Stimulated activated CD8-positive, alpha-beta memory T cell treated with anti-CD3 and anti-CD28 coated beads, Interleukin-12 subunit alpha, Interleukin-12 subunit beta, amount 100 ng/mL, for 24 hours (primary cell): ENCODE measurements around the gene LYPLAL1.
"Not testable (repeated sequence)": the region's sequence is repeated elsewhere in the genome, so short reads cannot be mapped to it uniquely, and the experiment has no call there.

Source experiments
- DNase-seq: peaks from one replicate; pipeline ENCODE4 v3.0.0-alpha.2; 2020; ENCODE audit errors: extremely low read depth

The LYPLAL1 gene

DNA sequence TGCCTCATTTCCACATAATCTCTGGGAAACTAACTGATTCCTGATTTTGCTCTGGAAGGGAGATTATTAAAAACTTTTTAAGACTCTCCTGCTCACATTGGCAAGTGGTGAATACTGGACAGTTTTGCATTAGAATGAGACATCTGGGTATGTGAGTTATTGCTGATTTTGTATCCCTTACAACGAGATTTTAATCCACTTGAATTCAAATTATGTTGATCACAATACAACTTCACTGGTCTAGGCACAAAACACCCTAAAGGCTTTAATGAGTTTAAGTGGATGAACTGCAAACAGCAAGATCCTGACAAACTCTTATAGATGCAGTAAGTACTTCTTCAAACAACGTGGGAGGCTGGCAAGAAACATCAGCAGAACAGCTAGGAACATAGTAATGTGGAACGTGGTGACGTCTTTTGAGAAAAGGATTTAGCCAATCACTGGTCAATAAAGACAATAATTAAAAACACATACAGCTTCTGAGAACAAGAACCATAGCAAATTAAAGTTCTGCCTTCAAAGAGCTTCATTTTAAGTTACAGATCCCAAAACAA is 10.2 kb upstream of the LYPLAL1 start:
- no peak for DNase-seq

DNA sequence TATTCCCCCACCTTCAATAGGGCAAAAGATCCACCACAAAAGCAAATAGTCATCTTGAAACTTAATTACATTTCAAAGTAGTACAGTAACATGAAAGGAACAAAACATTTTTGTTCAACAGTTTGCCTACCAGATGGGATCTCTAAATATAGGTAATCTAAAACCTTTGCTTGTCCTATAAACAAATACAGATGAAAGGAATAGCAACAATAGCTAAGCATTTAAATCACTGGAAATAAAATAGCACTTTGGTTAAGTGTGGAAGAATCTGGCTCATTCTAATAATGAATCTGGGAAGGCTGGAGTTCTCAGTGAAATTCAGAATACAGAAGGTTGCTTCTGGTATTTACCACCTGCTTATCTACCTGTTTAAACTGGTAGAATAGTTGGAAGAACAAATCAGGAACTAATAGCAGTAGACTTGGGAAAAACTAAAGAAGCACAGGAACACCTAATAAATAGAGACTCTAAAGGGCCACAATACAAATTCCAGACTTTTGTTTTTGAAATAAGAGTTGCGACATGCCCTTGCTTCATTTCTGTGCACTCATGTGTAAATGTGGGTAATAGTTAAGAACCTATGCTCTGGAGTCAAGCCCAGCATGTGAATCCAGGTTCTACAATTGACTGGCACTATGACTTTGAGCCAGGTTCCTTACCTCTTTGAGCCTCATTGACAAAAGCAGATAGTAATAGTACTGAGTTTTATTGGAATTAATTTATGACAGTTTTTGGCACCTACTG is 2.3 kb upstream of the LYPLAL1 start:
- DNase-seq, result no peak

DNA sequence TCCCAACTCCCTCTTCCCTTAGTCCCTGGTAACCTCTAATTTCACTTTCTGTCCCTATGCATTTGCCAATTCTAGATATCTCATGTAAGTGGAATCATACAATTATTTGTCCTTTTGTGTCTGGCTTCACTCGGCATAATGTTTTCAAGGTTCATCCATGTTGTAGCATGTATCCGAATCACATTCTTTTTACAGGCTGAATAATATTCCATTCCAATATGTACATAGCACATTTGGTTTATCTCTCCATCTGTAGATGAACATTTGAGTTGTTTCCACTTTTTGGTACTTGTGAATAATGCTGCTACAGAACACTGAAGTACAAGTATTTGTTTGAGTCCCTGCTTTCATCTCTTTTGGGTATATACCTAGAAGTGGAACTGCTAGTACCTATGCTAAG is 857 bp upstream of the LYPLAL1 start:
- no peak for DNase-seq

DNA sequence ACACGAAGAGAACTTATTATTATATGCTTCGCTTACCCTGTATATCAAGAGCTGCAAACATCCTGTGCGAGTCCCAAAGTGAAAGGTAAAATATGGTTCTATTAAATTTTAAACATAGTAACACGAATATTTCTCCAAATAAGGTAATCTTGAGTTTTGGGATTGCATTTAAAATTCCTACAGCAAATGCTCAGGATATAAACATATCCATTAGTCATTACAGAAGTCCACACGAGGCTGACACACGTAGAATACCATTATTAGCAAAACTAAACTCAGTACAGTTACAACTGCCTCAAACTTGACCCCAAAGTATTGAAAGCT is 282 bp upstream of the LYPLAL1 start:
- DNase-seq, result no peak

DNA sequence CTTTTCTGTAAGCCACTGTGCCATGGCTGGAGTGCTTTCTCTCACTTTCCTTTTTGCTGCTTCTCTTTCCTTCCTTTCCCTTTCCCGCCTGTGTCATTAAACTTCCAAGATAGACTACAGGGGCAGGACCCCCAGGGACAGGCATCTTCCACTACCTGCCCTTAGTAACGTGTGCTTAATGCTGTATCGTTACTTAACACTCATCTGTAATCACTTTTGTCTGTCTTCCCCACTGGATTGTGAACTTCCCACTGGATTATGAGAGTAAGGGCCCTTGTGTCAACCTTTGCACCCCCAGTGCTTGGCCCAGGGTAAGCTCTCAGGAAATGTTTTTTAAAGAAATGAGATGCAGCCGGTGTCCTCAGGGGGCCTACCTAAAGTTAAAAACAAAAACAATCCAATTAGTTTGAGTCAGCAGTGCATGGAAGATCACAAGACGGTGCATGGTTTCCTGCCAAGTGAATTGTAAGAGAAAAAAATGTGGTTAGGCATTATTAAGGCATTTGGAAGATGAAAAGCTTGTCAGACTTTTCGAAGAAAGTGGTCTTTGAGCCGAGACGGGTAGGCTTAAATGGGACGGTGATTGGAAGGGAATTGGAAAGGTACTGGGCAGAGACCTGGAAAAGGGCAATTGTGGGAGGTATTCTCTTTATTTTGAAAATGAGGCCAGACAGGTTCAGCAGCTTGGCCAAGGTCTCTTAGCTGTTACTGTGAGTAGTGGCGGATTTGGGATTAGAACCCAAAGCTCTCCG is 958 bp downstream of the LYPLAL1 start:
- no peak for DNase-seq

DNA sequence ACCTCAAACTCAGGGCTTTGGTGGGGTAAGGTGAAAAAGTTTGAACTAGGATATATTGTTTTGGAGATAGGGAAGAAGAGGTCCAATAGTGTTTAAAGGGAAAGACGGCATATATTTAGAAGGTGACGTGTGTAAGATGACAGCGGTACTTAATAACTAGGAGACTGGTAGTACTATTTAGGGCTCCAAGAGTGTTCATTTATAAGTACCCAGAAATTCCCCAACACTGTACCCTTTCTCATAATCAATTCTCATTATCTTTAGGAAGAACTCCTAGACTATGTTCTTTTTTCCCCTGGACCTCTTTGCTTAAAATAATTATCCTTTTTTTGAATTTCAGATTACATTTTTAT is 1.5 kb downstream of the LYPLAL1 start:
- DNase-seq, result no peak

DNA sequence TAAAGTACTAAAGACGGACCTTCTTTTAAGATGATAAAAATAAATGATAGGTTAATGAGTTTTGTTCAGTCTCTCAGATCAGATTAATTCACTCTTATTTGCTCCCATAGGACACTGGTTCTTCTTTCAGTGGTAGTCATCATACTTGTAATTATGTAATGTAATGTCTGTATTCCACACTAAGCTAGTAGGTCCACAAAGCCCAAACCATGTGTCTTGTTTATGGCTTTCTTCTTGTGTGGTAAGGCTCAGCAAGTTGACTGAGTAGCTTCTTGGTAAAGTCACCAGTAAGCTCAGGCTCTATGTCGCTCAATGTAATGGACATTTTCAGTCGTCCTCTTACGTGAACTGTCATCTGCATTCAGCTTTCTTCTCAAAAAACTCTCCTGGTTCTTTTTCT is 2.5 kb downstream of the LYPLAL1 start:
- DNase-seq, result no peak

DNA sequence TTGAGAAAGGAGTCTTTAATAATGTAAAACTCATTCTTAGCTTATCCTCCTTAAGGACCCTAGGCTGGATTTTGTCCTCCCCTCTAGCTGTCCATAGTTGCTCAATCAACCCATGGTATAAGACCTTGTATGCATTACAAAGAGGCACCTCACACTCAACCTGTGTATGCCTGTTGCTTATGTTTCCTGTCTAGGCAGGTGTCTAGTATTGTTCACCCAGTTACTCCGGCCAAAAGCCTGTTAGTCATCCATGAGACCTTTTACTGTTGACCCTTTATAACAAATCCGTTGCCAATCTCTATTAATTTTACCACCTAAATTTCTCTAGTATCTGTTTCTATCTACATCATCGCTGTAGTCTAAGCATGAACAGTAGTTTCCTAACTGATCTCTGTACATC is 3.7 kb downstream of the LYPLAL1 start:
- DNase-seq, result no peak

DNA sequence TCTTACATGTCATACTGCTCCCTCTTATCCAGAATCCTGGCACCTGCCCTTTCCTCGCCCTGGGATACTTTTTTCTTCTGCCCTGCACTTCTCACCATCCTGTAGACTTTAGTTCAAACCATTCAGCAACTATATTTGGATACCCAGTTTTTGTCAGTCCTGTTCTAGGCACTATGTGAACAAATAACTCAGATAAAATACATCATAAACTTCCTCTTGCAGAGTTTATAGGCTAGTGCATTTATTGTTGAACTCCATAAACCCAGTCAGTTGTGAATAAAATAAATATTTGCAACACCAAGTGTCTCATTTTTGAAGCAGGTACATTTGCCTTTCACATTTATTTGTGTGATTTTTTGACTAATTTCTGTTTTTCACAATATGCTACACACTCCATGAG is 4.3 kb downstream of the LYPLAL1 start:
- DNase-seq, result no peak

DNA sequence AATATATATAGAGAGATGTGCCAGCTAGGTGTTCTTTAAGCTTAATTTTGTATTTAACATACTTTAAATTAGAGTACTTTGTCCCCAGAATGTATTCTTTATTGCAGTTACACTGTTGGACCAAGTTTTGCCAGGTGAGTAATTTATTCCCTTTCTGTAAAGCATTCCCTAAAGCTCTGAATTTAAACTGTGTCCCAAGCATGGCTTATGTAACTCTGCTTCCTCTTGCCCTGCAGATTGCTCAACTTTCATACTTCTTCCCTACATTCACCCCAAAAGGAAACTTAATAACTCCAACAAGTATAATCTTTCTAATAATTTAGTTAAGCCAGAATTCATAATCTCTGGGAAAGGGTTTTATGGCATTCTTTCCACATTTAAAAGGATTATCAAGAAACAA is 5.6 kb downstream of the LYPLAL1 start:
- no peak for DNase-seq

DNA sequence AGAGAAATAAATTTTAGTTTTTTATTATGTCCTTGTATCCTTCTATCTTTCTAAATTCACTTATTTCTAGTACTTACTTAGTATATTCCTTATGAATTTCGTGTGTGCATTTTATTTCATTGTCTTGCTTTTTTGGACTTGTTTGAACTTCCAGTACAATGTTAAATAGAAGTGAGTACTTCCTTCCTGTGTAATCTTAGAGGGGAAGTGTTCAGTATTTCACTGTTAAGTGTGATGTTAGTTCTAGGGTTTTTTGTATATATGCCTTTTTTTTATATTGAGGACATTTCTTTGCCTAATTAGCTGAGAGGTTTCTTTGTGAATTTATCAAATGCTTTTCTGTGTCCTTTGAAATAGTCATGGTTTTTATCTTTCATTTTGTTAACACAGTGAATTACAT is 10.7 kb downstream of the LYPLAL1 start:
- no peak for DNase-seq

DNA sequence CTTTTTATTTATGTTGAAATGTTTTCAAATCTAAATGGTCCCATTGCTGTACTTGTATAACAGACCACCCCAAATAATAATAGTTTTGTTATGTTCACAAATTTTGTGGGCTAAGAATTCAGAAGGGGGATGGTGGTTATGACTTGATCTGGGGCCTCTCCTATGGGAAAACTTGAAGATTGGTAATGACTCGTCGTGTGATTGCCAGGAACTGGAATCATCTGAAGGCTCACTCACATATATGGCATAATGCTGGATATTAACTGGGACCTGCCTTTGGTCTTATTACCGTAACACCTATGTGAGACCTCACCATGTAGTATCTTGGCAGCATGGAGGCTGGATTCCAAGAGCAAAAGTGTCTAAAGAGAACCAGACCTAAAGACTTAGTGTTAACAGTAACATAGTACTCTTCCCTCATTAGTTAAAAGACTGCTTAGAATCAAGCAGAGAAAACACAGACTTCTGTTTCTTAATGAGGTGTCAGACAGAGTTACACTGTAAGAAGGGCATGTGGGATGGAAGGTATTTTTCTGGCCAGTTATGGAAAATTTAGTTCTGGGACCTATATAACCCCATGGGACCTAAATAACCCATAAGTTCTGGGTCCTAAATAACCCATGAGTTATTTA is 11.9 kb downstream of the LYPLAL1 start:
- DNase-seq, result no peak

DNA sequence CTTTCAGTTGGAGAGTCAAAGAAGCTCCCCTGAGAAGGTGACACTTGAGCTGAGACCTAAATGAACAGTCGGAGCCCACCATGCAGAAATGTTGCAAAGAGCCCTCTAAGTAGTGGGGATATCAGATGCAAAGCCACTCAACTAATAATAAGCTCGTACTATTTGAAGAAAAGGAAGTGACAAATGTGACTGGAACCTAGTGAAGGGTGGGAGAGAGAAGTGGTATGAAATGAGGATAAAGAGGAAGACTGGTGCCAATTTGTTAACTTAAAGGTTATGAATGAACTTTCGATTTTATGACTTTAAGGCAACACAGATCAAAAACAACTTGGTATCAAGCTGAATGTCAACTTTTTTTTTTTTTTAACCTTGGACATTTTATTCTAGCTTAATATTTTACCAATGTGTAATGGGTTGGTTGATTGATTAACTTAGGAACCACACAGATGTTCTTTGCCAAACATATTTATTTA is 14.7 kb downstream of the LYPLAL1 start:
- DNase-seq, result no peak

DNA sequence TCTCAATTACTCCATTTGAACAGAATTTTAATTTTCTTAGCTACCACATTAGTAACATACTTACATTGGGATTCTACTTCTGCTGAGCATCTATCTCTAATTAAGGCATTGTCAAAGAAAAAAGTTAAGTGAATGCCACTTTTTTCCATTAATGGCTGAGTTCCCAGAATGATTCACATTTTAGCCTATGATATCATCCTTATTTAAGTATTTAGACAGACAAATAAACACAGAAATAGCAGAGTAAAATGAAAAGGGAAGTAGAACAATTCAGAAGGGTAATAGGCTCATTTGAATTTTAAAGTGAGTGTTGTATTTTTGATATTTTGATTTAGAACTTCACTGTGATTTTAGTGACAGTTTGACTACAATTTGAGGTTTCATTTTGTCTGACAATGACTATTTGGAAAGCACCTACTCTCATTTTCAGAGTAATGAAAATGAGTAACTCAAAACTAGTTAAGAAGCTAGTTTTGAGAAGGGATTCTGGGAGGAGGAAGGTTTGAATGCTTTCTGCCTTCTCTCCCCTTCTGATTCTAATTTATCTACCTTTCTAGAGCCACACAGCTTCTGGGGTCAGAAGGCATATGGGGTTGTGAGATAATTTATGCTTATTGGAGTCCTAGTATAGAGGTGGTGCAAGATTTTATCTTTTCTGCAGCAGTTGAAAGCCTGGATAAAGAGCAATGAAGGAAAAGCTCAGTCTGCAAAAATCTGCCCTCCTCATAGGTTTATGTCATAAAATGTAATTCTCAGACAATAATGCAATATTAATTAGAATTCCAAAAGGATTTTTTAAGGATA is 15.5 kb downstream of the LYPLAL1 start:
- no peak for DNase-seq

DNA sequence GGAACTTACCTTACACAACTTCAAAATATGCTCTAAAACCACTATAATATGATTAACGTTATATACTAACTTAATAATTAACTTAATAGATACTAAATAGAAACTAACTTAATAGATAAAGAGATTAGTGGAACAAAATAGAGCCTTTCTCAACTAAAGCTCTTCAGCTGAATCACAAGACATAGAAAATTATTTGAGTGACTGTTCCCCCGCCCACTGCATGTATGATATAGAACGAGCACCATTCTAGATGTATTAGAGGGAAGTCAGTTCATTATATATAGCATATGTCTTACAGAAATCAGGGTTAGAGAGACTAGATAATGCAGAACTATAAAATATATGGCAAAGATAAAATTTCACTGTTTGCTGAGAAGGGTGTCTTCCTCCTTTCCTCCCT is 16.3 kb downstream of the LYPLAL1 start:
- DNase-seq, result no peak

DNA sequence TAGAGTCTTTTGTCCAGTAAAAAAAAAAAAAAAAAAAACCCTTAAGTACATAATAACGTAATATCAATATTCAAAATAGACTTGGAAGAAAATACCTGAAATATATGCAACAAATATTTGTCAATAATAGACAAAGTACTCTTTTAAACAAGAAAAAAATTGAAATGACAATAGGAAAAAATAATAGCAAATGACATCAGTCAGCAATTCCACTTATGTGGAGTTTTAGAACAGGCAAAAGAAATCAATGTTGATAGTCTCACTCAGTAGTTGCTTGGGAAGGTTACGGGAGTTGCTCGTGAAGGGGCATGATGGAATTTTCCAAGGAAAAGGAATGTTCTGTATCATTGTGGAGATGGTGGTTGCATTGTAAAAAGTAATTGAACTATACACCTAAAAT is 16.9 kb downstream of the LYPLAL1 start:
- DNase-seq, result no peak

DNA sequence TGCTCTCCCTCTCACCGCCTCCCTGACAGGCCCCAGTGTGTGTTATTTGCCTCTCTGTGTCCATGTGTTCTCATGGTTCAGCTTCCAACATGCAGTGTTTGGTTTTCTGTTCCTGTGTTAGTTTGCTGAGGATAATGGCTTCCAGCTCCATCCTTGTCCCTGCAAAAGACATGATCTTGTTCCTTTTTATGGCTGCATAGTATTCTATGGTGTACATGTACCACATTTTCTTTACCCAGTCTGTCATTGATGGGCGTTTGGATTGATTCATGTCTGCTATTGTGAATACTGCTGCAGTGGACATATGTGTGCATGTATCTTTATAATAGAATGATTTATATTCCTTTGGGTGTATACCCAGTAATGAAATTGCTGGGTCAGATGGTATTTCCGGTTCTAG is 22.2 kb downstream of the LYPLAL1 start:
- not testable (repeated sequence) for DNase-seq

DNA sequence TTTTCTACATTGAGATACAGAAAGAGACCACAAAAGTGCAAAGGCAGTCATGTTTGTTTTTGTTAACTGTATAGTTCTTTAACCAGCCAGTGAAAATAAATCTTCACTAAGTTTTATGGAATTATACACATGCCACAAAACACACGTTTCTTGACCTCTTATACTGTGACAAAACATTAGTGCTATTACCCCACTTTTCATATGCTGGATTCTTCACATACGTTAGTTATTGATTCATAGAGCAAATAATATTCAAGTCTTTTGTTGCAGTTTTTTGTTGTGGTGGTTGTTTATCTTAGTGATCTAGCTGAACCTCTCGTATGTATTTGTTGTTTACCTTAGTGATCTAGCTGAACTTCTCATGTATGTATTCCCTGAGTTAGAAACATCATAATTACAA is 28.0 kb downstream of the LYPLAL1 start:
- DNase-seq, result no peak

DNA sequence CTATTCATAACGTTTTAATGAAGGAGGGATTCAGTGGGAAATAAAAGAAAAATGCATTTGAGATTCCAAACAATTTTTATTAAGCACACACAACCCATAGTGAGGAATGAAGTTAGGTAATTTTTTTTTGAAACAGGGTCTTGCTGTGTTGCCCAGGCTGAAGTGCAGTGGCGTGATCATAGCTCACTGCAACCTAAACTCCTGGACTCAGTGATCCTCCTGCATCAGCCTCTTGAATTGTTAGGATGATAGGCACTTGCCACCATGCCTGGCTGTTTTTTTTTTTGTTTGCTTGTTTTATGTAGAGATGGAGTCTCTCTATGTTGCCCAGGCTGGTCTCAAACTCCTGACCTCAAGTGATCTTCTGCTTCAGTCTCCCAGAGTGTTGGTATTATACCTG is 28.9 kb downstream of the LYPLAL1 start:
- DNase-seq, result no peak

DNA sequence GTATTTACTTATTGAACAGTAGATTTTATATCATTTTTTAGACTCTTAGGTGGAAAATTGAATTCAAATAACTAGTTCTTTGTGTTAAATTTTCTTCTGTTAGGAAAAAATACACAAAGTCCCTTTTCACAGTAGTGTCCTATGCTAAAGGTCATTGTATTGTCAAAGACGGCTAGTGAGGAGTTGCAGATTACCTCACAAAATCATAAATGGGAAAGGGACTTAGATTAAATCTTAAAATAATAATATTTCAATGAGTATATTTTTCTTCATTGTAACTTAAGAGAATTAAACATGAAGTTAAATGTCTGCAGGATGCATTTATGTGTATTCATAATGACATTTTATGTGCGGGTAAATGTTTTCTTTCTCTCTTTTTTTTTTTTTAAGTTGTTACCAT is 32.7 kb downstream of the LYPLAL1 start:
- no peak for DNase-seq

DNA sequence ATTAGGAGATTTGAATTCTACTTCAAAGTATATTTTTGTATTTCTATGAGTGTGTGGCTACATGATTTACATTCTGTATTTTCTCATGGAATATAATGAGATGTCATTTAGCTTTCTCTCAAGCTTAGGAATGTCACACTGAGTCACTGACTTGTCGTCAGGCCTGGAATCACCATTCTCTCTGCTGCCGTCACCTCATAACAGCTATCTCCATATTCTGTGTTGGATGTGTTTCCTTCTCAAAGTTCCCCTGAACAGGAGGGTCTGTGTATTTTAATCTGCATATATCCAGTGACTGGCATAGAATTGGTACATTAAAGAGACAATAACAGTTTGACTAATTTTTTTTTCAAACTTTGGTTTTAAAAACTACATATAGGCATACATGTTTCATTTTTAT is 35.9 kb downstream of the LYPLAL1 start:
- DNase-seq, result no peak

DNA sequence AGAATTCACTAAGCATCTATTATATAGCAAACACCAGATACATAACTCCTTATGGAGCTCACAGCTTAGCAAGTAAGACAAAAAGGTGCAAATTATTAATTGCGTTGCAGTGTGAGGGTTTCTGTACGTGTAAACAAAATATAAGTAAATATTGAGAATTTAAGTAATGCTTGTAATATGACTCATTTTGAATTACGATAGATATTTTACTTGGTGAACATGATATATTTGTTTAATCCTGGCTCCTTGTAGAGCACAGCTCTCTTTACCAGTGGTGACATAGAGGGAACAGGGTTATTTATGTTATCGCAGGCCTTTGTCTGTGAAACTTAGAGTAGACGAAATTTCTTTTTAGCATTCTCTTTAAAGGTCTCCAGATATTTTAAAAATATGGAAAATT is 36.4 kb downstream of the LYPLAL1 start:
- no peak for DNase-seq
